Calu3 (cell line): Measurements from ENCODE around the gene CCT7. TPM values are rescaled to one million over a fixed set of nuclear protein-coding genes. Genes with fewer than 3 reads are reported as not detected.

Source experiments
- BruUV-seq: library from RNA; stranded (reverse); fragments of 400-500 nt; replicated peaks from 2 replicates; lab custom pipeline; 2021; lab: Mats Ljungman, UMichigan
- CTCF ChIA-PET: fragments of 300-600 bp; sonication (Branson Sonifier 250); formaldehyde crosslinking; loops from one replicate; lab custom pipeline; 2022; ENCODE audit warnings: antibody characterized with exemption; lab: Charles Lee
- DNase-seq: peaks from one replicate; pipeline ENCODE4 v3.0.0; 2022
- H3K27ac Mint-ChIP-seq: one replicate; pipeline ENCODE4 v1.8.0; 2022; ENCODE audit warnings: mixed read lengths; ENCODE audit not compliant: unreplicated experiment
- H3K27me3 Mint-ChIP-seq: one replicate; pipeline ENCODE4 v1.8.0; 2022; ENCODE audit warnings: mixed read lengths; ENCODE audit not compliant: unreplicated experiment
- H3K36me3 Mint-ChIP-seq: one replicate; pipeline ENCODE4 v1.8.0; 2022; ENCODE audit warnings: mild to moderate bottlenecking, moderate library complexity, mixed read lengths; ENCODE audit not compliant: insufficient read depth, unreplicated experiment
- H3K4me1 Mint-ChIP-seq: one replicate; pipeline ENCODE4 v1.8.0; 2022; ENCODE audit warnings: mild to moderate bottlenecking, low read depth, mixed read lengths; ENCODE audit not compliant: unreplicated experiment
- H3K4me3 Mint-ChIP-seq: one replicate; pipeline ENCODE4 v1.8.0; 2022; ENCODE audit warnings: mild to moderate bottlenecking, low read depth, moderate library complexity, mixed read lengths; ENCODE audit not compliant: unreplicated experiment
- H3K9me3 Mint-ChIP-seq: one replicate; pipeline ENCODE4 v1.8.0; 2022; ENCODE audit warnings: low read depth, mixed read lengths; ENCODE audit not compliant: unreplicated experiment
- CTCF ChIP-seq: fragments of 200-600 bp; IDR thresholded peaks from one replicate; pipeline ENCODE4 v1.8.0; 2022; ENCODE audit warnings: antibody characterized with exemption; ENCODE audit not compliant: unreplicated experiment
- intact Hi-C: fragments of 100-400 bp; cut with micrococcal nuclease; formaldehyde crosslinking; loops from one replicate; pipeline ENCODE4 v1.10.0; 2022; ENCODE audit not compliant: unreplicated experiment
- total RNA-seq: library from RNA; stranded (reverse); gene quantifications from 2 replicates; pipeline ENCODE4 v1.2.3, GENCODE V29; 2022

Gene CCT7
- total RNA-seq, 1 experiment from 2014 or later = 403 TPM

GRCh38 chr2:73257021-73257420 is 22.9 kb downstream of the CCT7 start:
- Mint-ChIP-seq H3K9me3 (no peaks in the 10 kb centered on the region), H3K36me3 (peaks cover 42% of the 10 kb centered on the region), H3K4me3 (no peak overlapping the region), H3K4me1 (no peaks in the 10 kb centered on the region), H3K27ac (no peak overlapping the region), H3K27me3 (no peaks in the 10 kb centered on the region)
- DNase-seq = no peak
- BruUV-seq = no TSS peak
- CTCF ChIA-PET = no interaction called here
- no peak for TF ChIP-seq CTCF
- intact Hi-C loops = no loop called here

GRCh38 chr2:73257425-73258125 is 23.5 kb downstream of the CCT7 start:
- H3K4me1 Mint-ChIP-seq = no peaks in the 10 kb centered on the region
- CTCF ChIA-PET = no interaction called here

GRCh38 chr2:73258186-73258912 is 24.2 kb downstream of the CCT7 start:
- CTCF ChIA-PET = no interaction called here
- Mint-ChIP-seq H3K36me3 (peaks cover 32% of the 10 kb centered on the region), H3K27me3 (no peaks in the 10 kb centered on the region), H3K27ac (no peak overlapping the region), H3K4me3 (no peak overlapping the region), H3K9me3 (no peaks in the 10 kb centered on the region), H3K4me1 (no peaks in the 10 kb centered on the region)
- no TSS peak for BruUV-seq
- intact Hi-C loops = no loop called here
- TF ChIP-seq CTCF = no peak
- DNase-seq = no peak

More at GRCh38 chr2:73257425-73258125, 23.5 kb downstream of the CCT7 start:
- no peak for DNase-seq
- intact Hi-C loops = no loop called here
- Mint-ChIP-seq H3K27ac (no peak overlapping the region), H3K9me3 (no peaks in the 10 kb centered on the region), H3K4me3 (no peak overlapping the region), H3K36me3 (peaks cover 38% of the 10 kb centered on the region), H3K27me3 (no peaks in the 10 kb centered on the region)
- TF ChIP-seq CTCF = no peak
- BruUV-seq = no TSS peak

GRCh38 chr2:73258913-73259215 is 24.8 kb downstream of the CCT7 start:
- DNase-seq = no peak
- H3K9me3 Mint-ChIP-seq = no peaks in the 10 kb centered on the region
- intact Hi-C loops = no loop called here
- CTCF ChIA-PET = no interaction called here
- TF ChIP-seq CTCF = no peak
- H3K36me3 Mint-ChIP-seq = peaks cover 27% of the 10 kb centered on the region
- H3K4me1 Mint-ChIP-seq = no peaks in the 10 kb centered on the region
- no peak overlapping the region for H3K4me3 Mint-ChIP-seq
- BruUV-seq = no TSS peak
- H3K27ac Mint-ChIP-seq = no peak overlapping the region
- no peaks in the 10 kb centered on the region for H3K27me3 Mint-ChIP-seq
